GM23248 (cell line): ENCODE measurements around the gene PSMF1. TPM values are rescaled to one million over a fixed set of nuclear protein-coding genes. Genes with fewer than 3 reads are reported as not detected.
A peak's percentile ranks its signal among the peaks of the same experiment; 100 is the strongest.

Experiments used
- DNase-seq: peaks from one replicate; pipeline ENCODE4 v3.0.0-alpha.2; 2015
- H2AFZ ChIP-seq: fragments of 200-600 bp; sonication (generic); 2 replicates; pipeline ENCODE4 v1.6.1; 2016; ENCODE audit warnings: antibody characterized with exemption
- H3F3A ChIP-seq: fragments of 200-600 bp; sonication (generic); 2 replicates; pipeline ENCODE4 v1.6.1; 2016; ENCODE audit warnings: mild to moderate bottlenecking, antibody characterized with exemption, mixed run types; ENCODE audit not compliant: insufficient read depth
- H3K27ac ChIP-seq: fragments of 200-600 bp; sonication (generic); 2 replicates; pipeline ENCODE4 v1.5.1; 2016; ENCODE audit warnings: mild to moderate bottlenecking
- H3K27me3 ChIP-seq: fragments of 200-600 bp; sonication (generic); replicated peaks from 2 replicates; pipeline ENCODE4 v1.6.1; 2016; ENCODE audit warnings: mild to moderate bottlenecking; ENCODE audit not compliant: insufficient read depth
- H3K36me3 ChIP-seq: fragments of 200-600 bp; sonication (generic); 2 replicates; pipeline ENCODE4 v1.6.1; 2016; ENCODE audit warnings: low read depth, mild to moderate bottlenecking
- H3K4me1 ChIP-seq: fragments of 200-600 bp; sonication (generic); 2 replicates; pipeline ENCODE4 v1.6.1; 2016; ENCODE audit warnings: mild to moderate bottlenecking; ENCODE audit not compliant: insufficient read depth
- H3K4me2 ChIP-seq: fragments of 200-600 bp; sonication (generic); one replicate; pipeline ENCODE4 v1.6.1; 2016; ENCODE audit warnings: mild to moderate bottlenecking; ENCODE audit not compliant: unreplicated experiment
- H3K4me3 ChIP-seq: fragments of 200-600 bp; sonication (generic); 2 replicates; pipeline ENCODE4 v1.5.1; 2016; ENCODE audit warnings: mild to moderate bottlenecking
- H3K79me2 ChIP-seq: fragments of 200-600 bp; sonication (generic); 2 replicates; pipeline ENCODE4 v1.6.1; 2016; ENCODE audit warnings: mild to moderate bottlenecking; ENCODE audit not compliant: insufficient read depth
- H3K9ac ChIP-seq: fragments of 200-600 bp; sonication (generic); 2 replicates; pipeline ENCODE4 v1.6.1; 2016; ENCODE audit warnings: mild to moderate bottlenecking
- H3K9me2 ChIP-seq: fragments of 200-600 bp; sonication (generic); 2 replicates; pipeline ENCODE4 v1.6.1; 2016; ENCODE audit warnings: mixed run types, mild to moderate bottlenecking, moderate library complexity; ENCODE audit not compliant: insufficient read depth
- H3K9me3 ChIP-seq: fragments of 200-600 bp; sonication (generic); one replicate; pipeline ENCODE4 v1.6.1; 2017; ENCODE audit warnings: low read depth
- H4K20me1 ChIP-seq: fragments of 200-600 bp; sonication (generic); 2 replicates; pipeline ENCODE4 v1.6.0; 2016; ENCODE audit not compliant: insufficient read depth
- EZH2 ChIP-seq: fragments of 200-600 bp; sonication (generic); IDR thresholded peaks from 2 replicates; pipeline ENCODE4 v1.6.1; 2018; ENCODE audit warnings: antibody characterized with exemption, mild to moderate bottlenecking; ENCODE audit not compliant: insufficient read depth, poor library complexity, severe bottlenecking
- EZH2phosphoT487 ChIP-seq: fragments of 200-600 bp; sonication (generic); IDR thresholded peaks from 2 replicates; pipeline ENCODE4 v1.6.1; 2018; ENCODE audit warnings: antibody characterized with exemption, moderate library complexity, mild to moderate bottlenecking, low read depth; ENCODE audit not compliant: insufficient read depth
- WGBS, 2 experiments: methylation state at CpG; one replicate each; pipeline ENCODE4 v1.1.6; 2015 to 2017; ENCODE audit warnings: low lambda C conversion rate in 2 of 2, low coverage in 1 of 2; ENCODE audit errors: missing lambda C conversion rate in 2 of 2; 5-methylcytosine and 5-hydroxymethylcytosine counted together
- in situ Hi-C: fragments of 300-500 bp; cut with MboI; formaldehyde crosslinking; loops from 2 replicates; pipeline ENCODE4 v1.15.0; 2020
- polyA plus RNA-seq: library from polyadenylated mRNA; unstranded; fragments of >200 nt; fragmentation: Nextera tagmentation; extraction: Ambion mirVana; gene quantifications from 2 replicates; pipeline ENCODE4 v1.2.1, GENCODE V29; 2016
- total RNA-seq: library from RNA; depleted of rRNA; stranded (reverse); fragments of >200 nt; shearing (Covaris generic); gene quantifications from 2 replicates; pipeline ENCODE4 v1.2.3, GENCODE V29; 2014

The PSMF1 gene
- total and polyA plus RNA-seq, 2 experiments from 2014 or later = 150 to 160 TPM

DNA sequence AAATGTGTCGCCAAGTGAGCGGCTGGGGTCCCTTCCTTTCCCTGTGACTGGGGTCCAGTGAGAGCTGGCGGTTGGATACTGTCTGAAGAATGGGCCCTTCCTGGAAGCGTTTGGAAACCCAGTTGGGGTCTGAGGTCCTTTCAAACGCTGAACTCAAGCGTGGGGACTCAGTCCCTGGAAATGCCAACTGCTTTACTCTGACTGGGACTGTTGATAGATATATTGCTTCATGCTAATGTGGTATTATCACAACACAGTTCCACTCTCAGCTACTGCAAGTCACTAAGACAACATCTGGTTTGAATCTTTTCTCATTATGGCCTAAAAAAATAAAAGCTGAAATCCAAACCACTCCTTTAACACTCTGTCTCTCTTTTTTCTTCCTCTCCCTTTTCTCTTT, 23.7 kb upstream of the PSMF1 start:
- no peak overlapping the region for H3K4me3 ChIP-seq
- no peaks in the 10 kb centered on the region for H3F3A ChIP-seq
- no peak overlapping the region for H3K27ac ChIP-seq
- H3K79me2 ChIP-seq = no peaks in the 10 kb centered on the region
- H3K27me3 ChIP-seq = no peaks in the 10 kb centered on the region
- 0 out of 2 replicates have a peak, but pooled peaks cover 5% of the 10 kb centered on the region for H4K20me1 ChIP-seq
- no peaks in the 10 kb centered on the region for H3K36me3 ChIP-seq
- no peak overlapping the region for H3K9ac ChIP-seq
- no peak overlapping the region for H3K4me2 ChIP-seq
- 0 out of 2 replicates have a peak overlapping the region, but pooled peaks have one; percentile 23 for H2AFZ ChIP-seq
- in situ Hi-C loops = no loop called here
- TF ChIP-seq EZH2 = no peak
- no peak for TF ChIP-seq EZH2phosphoT487
- H3K4me1 ChIP-seq = peaks cover 10% of the 10 kb centered on the region
- peak; percentile 72 for DNase-seq
- WGBS, 2 experiments = 27 to 32% methylated on average over 6 of the region's 6 CpGs
- no peaks in the 10 kb centered on the region for H3K9me2 ChIP-seq
- H3K9me3 ChIP-seq = no peaks in the 10 kb centered on the region

DNA sequence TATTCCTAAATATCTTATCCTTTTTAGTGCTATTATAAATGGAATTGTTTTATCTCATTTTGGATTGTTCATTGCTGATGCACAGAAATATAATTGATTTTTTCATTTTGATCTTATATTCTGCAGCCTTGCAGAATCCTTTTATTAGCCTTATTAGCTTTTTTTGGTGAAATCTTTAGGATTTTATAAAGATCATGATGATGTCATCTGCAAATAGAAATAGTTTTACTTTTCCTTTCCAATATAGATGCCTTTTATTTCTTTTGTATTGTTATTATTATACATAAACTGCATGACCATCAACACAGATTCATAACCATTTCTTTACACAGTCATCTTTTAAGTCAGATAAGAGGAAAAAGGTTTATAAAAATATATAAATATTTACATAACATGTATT, 16.9 kb upstream of the PSMF1 start:
- Histone ChIP-seq H3K9me2 (no peaks in the 10 kb centered on the region), H3K9me3 (no peaks in the 10 kb centered on the region), H3K4me2 (no peak overlapping the region), H3K27ac (no peak overlapping the region), H3K9ac (no peak overlapping the region), H3K27me3 (no peaks in the 10 kb centered on the region), H3F3A (no peaks in the 10 kb centered on the region), H3K4me3 (no peak overlapping the region), H3K4me1 (no peaks in the 10 kb centered on the region), H2AFZ (no peak overlapping the region), H4K20me1 (no peaks in the 10 kb centered on the region), H3K79me2 (no peaks in the 10 kb centered on the region), H3K36me3 (no peaks in the 10 kb centered on the region)
- DNase-seq = no peak
- TF ChIP-seq EZH2phosphoT487 (no peak), EZH2 (no peak)
- in situ Hi-C loops = loop anchor here (5.0 kb wide), 1 partner anchor 284 kb away; no protein-coding TSS in a partner anchor

DNA sequence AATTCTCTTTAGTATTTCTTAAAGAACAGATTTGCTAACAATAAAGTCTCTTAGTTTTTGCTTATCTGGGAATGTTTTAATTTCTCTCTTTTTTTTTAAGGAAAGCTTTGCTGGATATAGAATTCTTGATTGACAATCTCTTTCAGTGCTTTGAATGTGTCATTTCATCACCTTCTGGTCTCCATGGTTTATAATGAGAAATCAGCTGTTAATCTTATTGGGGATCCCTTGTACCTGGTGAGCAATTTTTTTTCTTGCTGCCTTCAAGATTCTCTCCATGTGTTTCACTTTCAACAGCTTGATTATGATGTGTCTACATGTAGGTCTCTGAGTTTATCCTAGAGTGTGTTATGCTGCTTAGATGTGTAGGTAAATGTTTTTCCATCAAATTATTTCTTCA, 16.4 kb upstream of the PSMF1 start:
- no peaks in the 10 kb centered on the region for H3K9me2 ChIP-seq
- TF ChIP-seq EZH2phosphoT487 (no peak), EZH2 (no peak)
- no peaks in the 10 kb centered on the region for H4K20me1 ChIP-seq
- in situ Hi-C loops = loop anchor here (5.0 kb wide), 1 partner anchor 285 kb away; no protein-coding TSS in a partner anchor
- H3K27me3 ChIP-seq = no peaks in the 10 kb centered on the region
- H3K27ac ChIP-seq = no peak overlapping the region
- no peaks in the 10 kb centered on the region for H3F3A ChIP-seq
- H3K9me3 ChIP-seq = no peaks in the 10 kb centered on the region
- no peaks in the 10 kb centered on the region for H3K79me2 ChIP-seq
- H3K36me3 ChIP-seq = no peaks in the 10 kb centered on the region
- no peak overlapping the region for H3K9ac ChIP-seq
- H3K4me1 ChIP-seq = no peaks in the 10 kb centered on the region
- no peak overlapping the region for H2AFZ ChIP-seq
- no peak overlapping the region for H3K4me3 ChIP-seq
- no peak overlapping the region for H3K4me2 ChIP-seq
- DNase-seq = no peak

DNA sequence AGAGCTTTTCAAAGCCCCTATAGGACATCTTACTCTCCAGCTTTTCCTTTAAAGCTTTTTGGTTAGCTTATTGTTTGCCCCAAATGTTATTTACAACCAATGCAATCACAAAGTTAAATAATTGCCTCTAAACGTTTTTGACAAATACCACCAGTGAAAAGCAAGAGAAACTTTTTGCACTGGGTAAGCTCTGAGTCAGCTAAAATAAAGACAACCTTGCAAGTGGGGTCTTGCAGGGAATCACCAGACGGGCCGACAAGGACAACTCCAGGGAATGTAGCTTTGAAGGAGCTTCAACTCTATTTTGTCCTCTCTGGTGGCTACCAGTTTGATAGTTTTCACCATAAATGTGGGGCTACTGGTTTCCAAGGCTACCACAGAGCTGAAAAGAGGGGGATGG, 14.7 kb upstream of the PSMF1 start:
- H2AFZ ChIP-seq = no peak overlapping the region
- H3K27ac ChIP-seq = no peak overlapping the region
- H3K9ac ChIP-seq = no peak overlapping the region
- H3K4me3 ChIP-seq = no peak overlapping the region
- H3K9me2 ChIP-seq = no peaks in the 10 kb centered on the region
- no peaks in the 10 kb centered on the region for H3K27me3 ChIP-seq
- H3K36me3 ChIP-seq = no peaks in the 10 kb centered on the region
- no peak overlapping the region for H3K4me2 ChIP-seq
- no peaks in the 10 kb centered on the region for H3K9me3 ChIP-seq
- no peak for DNase-seq
- TF ChIP-seq EZH2phosphoT487 = no peak
- TF ChIP-seq EZH2 = no peak
- H3F3A ChIP-seq = no peaks in the 10 kb centered on the region
- in situ Hi-C loops = loop anchor here (5.0 kb wide), 1 partner anchor 286 kb away; no protein-coding TSS in a partner anchor
- WGBS, 2 experiments = 63 to 67% methylated on average over 3 of the region's 3 CpGs
- no peaks in the 10 kb centered on the region for H3K79me2 ChIP-seq
- H4K20me1 ChIP-seq = no peaks in the 10 kb centered on the region
- H3K4me1 ChIP-seq = no peaks in the 10 kb centered on the region

DNA sequence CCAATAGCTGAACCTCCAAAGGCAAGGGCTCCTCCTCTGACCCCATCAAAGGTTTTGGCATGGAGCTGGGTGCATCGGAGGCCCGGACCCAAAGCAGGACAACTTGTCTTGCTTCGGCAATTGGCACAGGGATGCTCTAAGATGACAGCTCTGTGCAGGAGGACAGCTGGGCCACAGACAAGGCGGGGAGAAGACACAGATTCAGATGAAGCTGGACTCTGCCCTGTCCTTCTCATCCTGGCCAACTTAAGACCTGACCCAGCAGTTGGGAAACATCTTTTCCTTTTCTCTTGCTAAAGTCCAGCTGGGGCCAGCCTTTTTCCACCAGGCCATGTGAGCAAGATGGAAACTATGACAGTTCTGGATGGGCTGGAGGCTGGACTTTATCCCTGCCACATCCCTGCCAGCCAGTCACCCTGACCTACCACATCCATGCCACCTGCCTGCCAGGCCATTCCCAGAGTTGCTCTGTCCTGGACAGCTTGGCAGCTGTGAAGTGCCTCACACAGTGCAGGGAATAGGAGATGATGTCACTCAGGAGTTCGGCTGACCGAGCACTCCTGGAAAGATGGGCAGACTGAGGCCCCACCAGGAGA, 12.7 kb upstream of the PSMF1 start:
- 77 to 81% methylated on average over 6 of the region's 6 CpGs for WGBS, 2 experiments
- H2AFZ ChIP-seq = no peak overlapping the region
- H3K4me3 ChIP-seq = no peak overlapping the region
- no peak overlapping the region for H3K27ac ChIP-seq
- H3K36me3 ChIP-seq = no peaks in the 10 kb centered on the region
- H3K9ac ChIP-seq = no peak overlapping the region
- no peaks in the 10 kb centered on the region for H3K9me2 ChIP-seq
- H3K4me2 ChIP-seq = no peak overlapping the region
- no peaks in the 10 kb centered on the region for H3K27me3 ChIP-seq
- TF ChIP-seq EZH2 = no peak
- TF ChIP-seq EZH2phosphoT487 = no peak
- no peaks in the 10 kb centered on the region for H3F3A ChIP-seq
- H4K20me1 ChIP-seq = no peaks in the 10 kb centered on the region
- in situ Hi-C loops = no loop called here
- H3K79me2 ChIP-seq = no peaks in the 10 kb centered on the region
- no peak for DNase-seq
- H3K4me1 ChIP-seq = no peaks in the 10 kb centered on the region
- no peaks in the 10 kb centered on the region for H3K9me3 ChIP-seq
